Activated T-cell treated with anti-CD3 and anti-CD28 coated beads, Interleukin-2, amount 50 U/mL, for 72 hours (primary cell): Measurements from ENCODE around the gene AEBP2. TPM values are rescaled to one million over a fixed set of nuclear protein-coding genes. Genes with fewer than 3 reads are reported as not detected.

Experiments
- ATAC-seq, 2 donors: fragments of 150-1000 bp; cut with Tn5 transposase; replicated peaks in 1 of 2; 2 replicates each; pipeline ENCODE4 v1.10.0; 2021; ENCODE audit warnings: moderate library complexity in 2 of 2, mild to moderate bottlenecking in 1 of 2
- DNase-seq, 2 donors: peaks; one replicate each; pipeline ENCODE4 v3.0.0; 2021 to 2022; ENCODE audit warnings: mixed read lengths in 1 of 2
- H3K27ac Mint-ChIP-seq: one replicate; pipeline ENCODE4 v1.8.0; 2022; ENCODE audit warnings: mild to moderate bottlenecking, moderate library complexity, mixed read lengths
- H3K27me3 Mint-ChIP-seq: one replicate; pipeline ENCODE4 v1.8.0; 2022; ENCODE audit warnings: low read depth, mixed read lengths
- H3K36me3 Mint-ChIP-seq, 2 donors: one replicate each; pipeline ENCODE4 v1.8.0; 2022; ENCODE audit warnings: mixed read lengths in 2 of 2, mild to moderate bottlenecking in 1 of 2; ENCODE audit not compliant: insufficient read depth in 2 of 2
- H3K4me1 Mint-ChIP-seq: one replicate; pipeline ENCODE4 v1.8.0; 2022; ENCODE audit warnings: low read depth, mixed read lengths
- H3K4me3 Mint-ChIP-seq, 2 donors: one replicate each; pipeline ENCODE4 v1.8.0; 2022; ENCODE audit warnings: mild to moderate bottlenecking in 2 of 2, mixed read lengths in 2 of 2, moderate library complexity in 2 of 2
- H3K9me3 Mint-ChIP-seq, 2 donors: one replicate each; pipeline ENCODE4 v1.8.0; 2022; ENCODE audit warnings: mixed read lengths in 2 of 2
- total RNA-seq, 2 donors: library from RNA; stranded (reverse); gene quantifications; one replicate each; pipeline ENCODE4 v1.2.3, GENCODE V29; 2022

Gene AEBP2
- total RNA-seq, 2 donors from 2014 or later = 59.4 to 64.5 TPM

DNA sequence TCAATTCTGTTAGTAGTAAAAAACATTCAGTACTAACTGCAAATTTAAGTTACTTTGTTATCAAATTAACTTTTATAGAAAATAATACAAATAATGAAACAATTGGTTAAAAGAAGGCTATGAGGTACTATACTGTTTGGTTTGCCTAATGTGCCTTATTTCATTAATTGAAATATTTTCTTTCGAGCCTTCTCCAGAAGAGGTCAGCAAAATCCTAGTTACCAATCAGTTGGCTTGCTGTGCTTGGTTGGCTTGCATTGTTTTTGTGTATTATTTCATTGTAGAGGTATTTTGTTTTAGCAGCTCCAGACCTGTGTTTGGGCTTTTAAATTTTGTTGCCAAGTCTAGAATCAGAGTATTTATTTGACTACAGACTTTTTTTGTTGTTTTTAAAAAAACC, 68.5 kb downstream of the AEBP2 start:
- Mint-ChIP-seq H3K4me3 (no peak overlapping the region), H3K4me1 (peaks cover 26% of the 10 kb centered on the region), H3K9me3 (peaks cover 0 to 2% of the 10 kb centered on the region in 2 donors), H3K27ac (no peak overlapping the region), H3K36me3 (peaks cover 9 to 44% of the 10 kb centered on the region in 2 donors), H3K27me3 (no peaks in the 10 kb centered on the region)
- DNase-seq (no peak), ATAC-seq (no peak)

DNA sequence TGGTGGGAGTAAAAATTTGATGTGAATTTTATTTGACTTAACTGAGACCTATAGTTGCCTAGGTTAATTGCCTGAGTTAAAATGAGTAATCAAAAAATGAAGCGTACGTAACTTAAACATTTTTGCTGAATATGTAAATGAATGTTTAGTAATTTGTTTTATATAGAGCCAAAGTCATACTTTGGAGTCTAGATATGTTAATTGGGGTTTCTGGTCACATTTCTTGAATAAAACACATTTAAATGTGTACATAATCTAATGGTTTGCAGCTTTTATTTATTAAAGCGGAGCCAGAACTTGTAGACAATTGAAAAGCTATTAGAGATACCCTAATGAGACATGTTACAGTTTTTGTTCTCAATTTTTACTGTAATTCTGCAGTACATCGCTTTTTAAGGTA, 71.2 kb downstream of the AEBP2 start:
- Mint-ChIP-seq H3K4me3 (no peak overlapping the region), H3K36me3 (peaks cover 6 to 31% of the 10 kb centered on the region in 2 donors), H3K4me1 (peaks cover 12% of the 10 kb centered on the region), H3K27ac (no peak overlapping the region), H3K9me3 (no peaks in the 10 kb centered on the region), H3K27me3 (no peaks in the 10 kb centered on the region)
- ATAC-seq (no peak), DNase-seq (no peak)

DNA sequence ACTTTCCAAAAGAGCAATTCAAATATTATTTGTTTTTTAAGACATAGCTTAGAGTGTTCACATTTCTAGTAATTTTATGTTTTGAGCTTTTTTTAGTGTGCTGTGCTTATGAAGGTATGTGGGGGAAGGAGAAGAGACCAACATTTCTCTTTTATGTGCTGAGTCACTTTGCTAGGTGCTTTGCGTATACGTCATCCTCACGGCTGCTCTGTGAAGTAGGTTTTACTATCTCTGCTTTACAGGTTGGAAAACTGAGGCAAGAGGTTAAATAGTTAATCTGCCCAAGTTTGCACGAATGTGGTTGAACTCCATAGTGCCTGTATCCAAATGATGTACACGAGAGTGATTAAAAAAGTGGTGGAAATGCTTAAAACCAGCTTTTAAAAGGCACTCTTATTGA, 75.9 kb downstream of the AEBP2 start:
- Mint-ChIP-seq H3K4me3 (no peak overlapping the region), H3K36me3 (peaks cover 2 to 14% of the 10 kb centered on the region in 2 donors), H3K27ac (peak overlapping the region; percentile 33), H3K27me3 (no peaks in the 10 kb centered on the region), H3K4me1 (peaks cover 4% of the 10 kb centered on the region), H3K9me3 (no peaks in the 10 kb centered on the region)
- DNase-seq (no peak), ATAC-seq (no peak)

DNA sequence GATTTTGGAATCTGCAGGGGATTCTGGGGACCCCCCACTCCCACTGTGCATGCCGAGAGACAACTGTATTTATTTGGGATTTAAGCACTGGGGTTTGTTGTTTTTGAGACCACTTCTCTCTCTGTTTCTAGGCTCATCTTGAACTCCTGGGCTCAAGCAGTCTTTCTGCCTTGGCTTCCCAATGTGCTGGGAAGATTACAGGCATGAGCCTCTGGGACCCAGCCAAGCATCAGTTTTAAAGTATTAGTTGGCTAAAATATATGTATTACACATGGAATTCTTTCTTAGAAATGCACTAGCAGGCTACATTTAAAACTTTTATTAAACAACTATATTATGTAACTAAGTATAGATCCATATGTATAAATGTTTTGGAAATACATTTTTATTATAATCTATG, 78.3 kb downstream of the AEBP2 start:
- H3K4me1 Mint-ChIP-seq = no peaks in the 10 kb centered on the region
- H3K27me3 Mint-ChIP-seq = no peaks in the 10 kb centered on the region
- no peaks in the 10 kb centered on the region for H3K9me3 Mint-ChIP-seq
- no peak overlapping the region for H3K4me3 Mint-ChIP-seq
- DNase-seq (no peak), ATAC-seq (no peak)
- H3K36me3 Mint-ChIP-seq = peaks cover 2 to 7% of the 10 kb centered on the region in 2 donors
- no peak overlapping the region for H3K27ac Mint-ChIP-seq

DNA sequence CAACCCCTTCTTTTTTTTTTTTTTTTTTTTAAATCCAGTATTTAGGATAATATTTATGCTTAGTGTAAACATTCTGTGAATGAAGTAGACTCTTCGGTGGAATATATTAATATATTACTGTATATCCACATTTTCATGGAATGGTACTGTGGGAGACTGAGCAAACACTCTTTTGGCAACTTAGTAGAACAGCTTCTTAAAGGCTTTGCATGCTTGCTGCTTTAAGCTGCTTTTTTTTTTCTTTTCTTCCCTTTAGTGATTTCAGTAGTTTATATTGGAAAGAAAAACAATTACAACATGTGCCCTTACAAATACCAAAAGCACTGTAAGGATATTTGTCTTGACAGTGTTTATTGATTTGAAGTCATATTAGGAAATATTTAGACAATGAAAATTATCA, 78.9 kb downstream of the AEBP2 start:
- H3K36me3 Mint-ChIP-seq = peaks cover 2 to 7% of the 10 kb centered on the region in 2 donors
- H3K9me3 Mint-ChIP-seq = no peaks in the 10 kb centered on the region
- H3K4me3 Mint-ChIP-seq = no peak overlapping the region
- H3K27ac Mint-ChIP-seq = no peak overlapping the region
- no peak for ATAC-seq
- no peak for DNase-seq
- H3K27me3 Mint-ChIP-seq = no peaks in the 10 kb centered on the region
- no peaks in the 10 kb centered on the region for H3K4me1 Mint-ChIP-seq

DNA sequence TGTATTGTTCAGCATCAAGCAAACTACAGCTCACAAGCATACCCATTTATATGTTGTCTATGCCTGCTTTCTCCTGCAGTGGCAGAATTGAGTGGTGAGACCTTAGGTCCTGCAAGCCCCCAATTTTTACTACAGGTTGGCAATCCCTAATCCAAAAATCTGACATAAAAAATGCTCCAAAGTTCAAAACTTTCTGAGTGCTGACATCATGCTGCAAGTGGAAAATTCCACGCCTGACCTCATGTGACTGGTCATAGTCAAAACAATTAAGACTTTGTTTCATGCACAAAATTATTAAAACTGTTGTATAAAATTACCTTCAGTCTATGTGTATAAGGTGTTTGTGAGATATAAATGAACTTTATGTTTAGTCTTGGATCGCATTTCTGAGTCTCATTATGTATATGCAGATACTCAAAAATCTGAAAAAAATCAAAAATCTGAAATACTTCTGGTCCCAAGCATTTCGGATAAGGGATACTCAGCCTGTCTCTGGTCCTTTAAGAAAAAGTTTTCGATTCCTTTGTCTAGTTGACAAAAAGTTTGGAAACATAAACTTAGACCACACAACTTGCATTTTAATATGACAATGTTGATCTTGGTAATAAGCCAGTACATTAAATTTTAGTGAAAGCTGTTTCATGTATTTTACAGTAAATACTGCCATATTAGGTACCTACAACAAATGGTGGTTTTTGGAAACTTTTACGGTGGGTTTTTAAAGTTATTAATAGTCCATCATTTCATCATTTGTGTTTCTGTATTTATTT, 81.5 kb downstream of the AEBP2 start:
- H3K27ac Mint-ChIP-seq = no peak overlapping the region
- no peak overlapping the region for H3K4me3 Mint-ChIP-seq
- no peaks in the 10 kb centered on the region for H3K27me3 Mint-ChIP-seq
- no peak for DNase-seq
- H3K4me1 Mint-ChIP-seq = no peaks in the 10 kb centered on the region
- ATAC-seq = no peak
- peaks cover 0 to 5% of the 10 kb centered on the region in 2 donors for H3K36me3 Mint-ChIP-seq
- no peaks in the 10 kb centered on the region for H3K9me3 Mint-ChIP-seq

DNA sequence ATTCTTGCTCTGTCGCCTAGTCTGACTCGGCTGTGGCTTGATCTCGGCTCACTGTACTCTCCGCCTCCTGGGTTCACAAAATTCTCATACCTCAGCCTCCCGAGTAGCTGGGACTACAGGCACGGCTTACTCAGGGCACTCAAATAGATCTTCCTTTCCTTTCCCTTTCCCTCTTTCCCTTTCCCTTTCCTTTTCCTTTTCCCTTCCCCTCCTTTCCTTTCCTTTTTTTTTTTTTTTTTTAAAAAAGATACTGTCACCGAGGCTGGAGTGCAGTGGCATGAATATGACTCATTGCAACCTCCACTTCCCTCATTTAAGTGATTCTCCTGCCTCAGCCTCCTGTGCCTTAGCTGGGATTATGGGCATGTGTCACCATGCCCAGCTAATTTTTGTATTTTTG, 86.0 kb downstream of the AEBP2 start:
- H3K27me3 Mint-ChIP-seq = no peaks in the 10 kb centered on the region
- peaks cover 0 to 3% of the 10 kb centered on the region in 2 donors for H3K36me3 Mint-ChIP-seq
- no peak for ATAC-seq
- H3K27ac Mint-ChIP-seq = peak overlapping the region; percentile 54
- peaks cover 26% of the 10 kb centered on the region for H3K4me1 Mint-ChIP-seq
- no peak overlapping the region for H3K4me3 Mint-ChIP-seq
- no peak for DNase-seq
- no peaks in the 10 kb centered on the region for H3K9me3 Mint-ChIP-seq

DNA sequence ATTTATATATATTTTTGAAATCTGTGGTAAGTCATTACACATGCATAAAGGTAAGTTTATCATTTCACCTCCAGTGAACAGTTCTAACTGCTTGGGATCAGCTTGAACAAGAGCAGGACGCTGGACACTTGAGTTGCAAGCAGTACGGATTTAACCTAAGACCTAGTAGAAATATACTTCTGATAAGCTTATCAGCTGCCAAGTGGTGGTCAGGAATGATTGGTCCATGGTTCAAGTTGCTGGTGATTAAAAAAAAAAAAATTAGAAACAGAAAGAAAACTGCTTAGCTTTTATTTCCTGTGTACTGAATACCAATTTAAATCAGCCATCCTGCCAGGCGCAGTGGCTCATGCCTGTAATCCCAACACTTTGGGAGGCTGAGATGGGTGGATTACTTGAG, 88.6 kb downstream of the AEBP2 start:
- ATAC-seq = no peak
- Mint-ChIP-seq H3K4me3 (no peak overlapping the region), H3K27me3 (no peaks in the 10 kb centered on the region), H3K36me3 (peaks cover 0 to 3% of the 10 kb centered on the region in 2 donors), H3K9me3 (no peaks in the 10 kb centered on the region), H3K4me1 (peaks cover 27% of the 10 kb centered on the region), H3K27ac (no peak overlapping the region)
- DNase-seq = no peak

DNA sequence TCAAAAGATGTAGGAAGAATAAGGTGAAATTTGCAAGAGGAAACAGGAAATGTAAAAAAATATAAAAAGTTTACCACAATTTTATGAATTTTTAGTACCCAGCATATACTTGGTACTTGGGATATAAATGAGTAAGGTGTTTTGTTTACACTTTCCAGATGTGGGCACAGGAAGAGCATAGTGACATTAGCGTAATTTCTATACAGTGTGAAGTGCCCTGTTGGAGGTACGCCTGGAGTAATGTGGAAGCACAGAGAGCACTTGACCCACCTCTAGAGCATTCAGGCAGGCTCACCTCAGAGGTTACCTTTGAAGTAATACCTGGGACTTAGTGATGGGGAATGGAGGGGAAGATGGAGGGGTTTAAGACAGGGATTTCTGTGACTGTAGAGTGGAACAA, 89.5 kb downstream of the AEBP2 start:
- ATAC-seq (peak in 1 of 2 donors; percentile 38), DNase-seq (no peak)
- Mint-ChIP-seq H3K36me3 (peaks cover 0 to 3% of the 10 kb centered on the region in 2 donors), H3K9me3 (no peaks in the 10 kb centered on the region), H3K27ac (no peak overlapping the region), H3K4me3 (no peak overlapping the region), H3K27me3 (no peaks in the 10 kb centered on the region), H3K4me1 (peaks cover 27% of the 10 kb centered on the region)

DNA sequence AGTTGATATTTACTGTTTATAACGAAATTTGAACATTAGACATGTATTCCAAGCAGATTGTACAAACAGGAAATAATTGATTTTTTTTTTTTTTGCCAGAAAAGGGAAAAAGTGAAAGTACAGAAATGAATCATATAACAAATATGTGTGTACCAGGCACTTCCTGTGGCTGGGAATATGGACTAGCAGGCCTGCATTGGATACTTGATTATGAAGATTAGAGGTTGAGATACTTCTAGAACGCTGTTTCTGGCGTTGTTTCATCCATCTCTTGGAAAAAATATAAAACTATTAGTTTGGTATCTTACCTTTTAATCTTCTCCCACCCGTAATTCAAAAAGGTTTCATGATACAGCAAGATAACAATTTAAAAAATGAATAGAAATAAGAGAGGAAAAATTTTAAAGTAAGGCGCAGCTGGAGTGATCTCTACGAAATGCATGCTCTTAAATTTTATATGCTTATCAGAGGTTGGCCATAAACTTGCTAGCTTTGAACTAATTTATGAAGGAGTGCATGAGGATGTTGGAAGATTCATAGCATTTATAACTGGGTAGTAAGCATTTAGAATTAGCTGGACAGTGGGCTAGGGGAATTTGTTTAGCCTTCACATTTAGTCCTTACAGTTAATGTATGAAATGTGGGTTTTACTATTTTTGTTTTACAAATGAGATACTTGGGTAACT, 90.8 kb downstream of the AEBP2 start:
- Mint-ChIP-seq H3K9me3 (peaks cover 2% of the 10 kb centered on the region in 2 donors), H3K36me3 (peaks cover 3 to 6% of the 10 kb centered on the region in 2 donors), H3K4me1 (peaks cover 27% of the 10 kb centered on the region), H3K27ac (no peak overlapping the region), H3K27me3 (no peaks in the 10 kb centered on the region), H3K4me3 (no peak overlapping the region)
- no peak for DNase-seq
- no peak for ATAC-seq

DNA sequence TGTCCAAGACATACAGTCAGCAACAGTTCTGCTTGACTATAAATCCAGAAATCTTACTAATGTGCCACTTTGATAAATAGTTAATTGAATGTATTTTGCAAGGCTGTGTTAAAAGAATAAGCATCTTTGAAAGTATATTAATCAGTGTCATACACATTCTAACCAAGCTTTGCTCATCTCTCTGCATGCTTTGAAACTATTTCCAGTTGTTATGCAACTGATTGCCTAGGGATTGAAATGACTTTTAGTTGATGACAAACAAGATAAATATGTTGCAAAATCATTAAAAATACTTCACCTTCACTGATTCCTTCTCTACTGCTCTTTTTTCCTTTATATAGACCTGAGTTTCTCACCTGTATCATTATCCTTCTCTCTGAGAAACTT, 91.3 kb downstream of the AEBP2 start:
- peak overlapping the region; percentile 45 for H3K27ac Mint-ChIP-seq
- peaks cover 27% of the 10 kb centered on the region for H3K4me1 Mint-ChIP-seq
- no peak for DNase-seq
- no peaks in the 10 kb centered on the region for H3K27me3 Mint-ChIP-seq
- no peak for ATAC-seq
- H3K4me3 Mint-ChIP-seq = no peak overlapping the region
- H3K9me3 Mint-ChIP-seq = peaks cover 6 to 7% of the 10 kb centered on the region in 2 donors
- H3K36me3 Mint-ChIP-seq = peaks cover 9 to 11% of the 10 kb centered on the region in 2 donors

DNA sequence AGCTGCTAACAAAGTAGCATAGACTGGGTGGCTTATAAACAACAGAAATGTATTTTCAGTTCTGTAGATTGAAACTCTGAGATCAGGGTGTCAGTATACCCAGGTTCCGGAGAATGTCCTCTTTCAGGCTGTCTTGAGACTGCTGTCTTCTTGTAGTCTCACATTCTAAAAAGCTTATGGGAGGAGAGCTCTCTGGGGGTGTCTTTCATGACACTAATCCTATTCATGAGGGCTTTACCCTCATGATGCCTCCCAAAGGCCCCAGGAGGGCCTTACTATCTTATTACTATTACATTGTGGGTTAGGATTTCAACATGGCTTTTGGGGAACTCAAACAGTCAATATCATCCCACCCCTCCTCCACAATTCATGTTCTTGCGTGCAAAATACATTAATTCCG, 94.3 kb downstream of the AEBP2 start:
- DNase-seq = no peak
- peaks cover 13 to 22% of the 10 kb centered on the region in 2 donors for H3K36me3 Mint-ChIP-seq
- H3K27ac Mint-ChIP-seq = peak overlapping the region; percentile 61
- H3K4me3 Mint-ChIP-seq = no peak overlapping the region
- no peak for ATAC-seq
- H3K27me3 Mint-ChIP-seq = no peaks in the 10 kb centered on the region
- peaks cover 10 to 12% of the 10 kb centered on the region in 2 donors for H3K9me3 Mint-ChIP-seq
- H3K4me1 Mint-ChIP-seq = peaks cover 13% of the 10 kb centered on the region

DNA sequence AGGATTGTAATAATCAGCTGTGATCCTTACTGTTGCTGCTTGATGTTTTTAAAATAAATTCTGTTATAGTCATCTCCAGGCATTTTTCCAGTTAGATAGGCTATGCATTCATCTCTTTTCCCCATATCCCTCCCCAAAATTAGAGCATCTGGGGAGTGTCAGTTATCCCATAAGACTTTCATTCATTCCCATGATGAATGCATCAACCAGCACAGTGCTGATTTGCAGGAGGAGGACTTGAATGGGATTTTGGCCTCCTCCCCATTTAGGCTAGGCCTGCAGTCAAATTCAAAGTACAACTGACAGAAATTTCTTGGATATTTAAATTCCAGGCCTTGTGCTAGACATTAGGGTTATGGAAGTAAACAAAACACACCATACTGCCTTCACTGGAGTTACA, 99.8 kb downstream of the AEBP2 start:
- peaks cover 10 to 12% of the 10 kb centered on the region in 2 donors for H3K9me3 Mint-ChIP-seq
- H3K36me3 Mint-ChIP-seq = peaks cover 15 to 22% of the 10 kb centered on the region in 2 donors

More for the DNA sequence above, 99.8 kb downstream of the AEBP2 start:
- Mint-ChIP-seq H3K27ac (no peak overlapping the region), H3K4me1 (no peaks in the 10 kb centered on the region), H3K27me3 (no peaks in the 10 kb centered on the region), H3K4me3 (no peak overlapping the region)
- ATAC-seq (no peak), DNase-seq (no peak)
